Type B pancreatic cell (in vitro differentiated cells): ENCODE results near the gene KRT8. TPM values are rescaled to one million over a fixed set of nuclear protein-coding genes. Genes with fewer than 3 reads are reported as not detected.
A peak's percentile ranks its signal among the peaks of the same experiment; 100 is the strongest.

Experiments
- DNase-seq: peaks from one replicate; pipeline ENCODE4 v3.0.0; 2021; ENCODE audit warnings: mixed read lengths; ENCODE audit not compliant: unreplicated experiment; ENCODE audit errors: extremely low spot score
- H3K27ac Mint-ChIP-seq: 2 replicates; pipeline ENCODE4 v1.8.0; 2021; ENCODE audit warnings: mild to moderate bottlenecking, mixed read lengths
- H3K27me3 Mint-ChIP-seq: 2 replicates; pipeline ENCODE4 v1.8.0; 2021; ENCODE audit warnings: mixed read lengths
- H3K36me3 Mint-ChIP-seq: 2 replicates; pipeline ENCODE4 v1.8.0; 2021; ENCODE audit warnings: mixed read lengths
- H3K4me1 Mint-ChIP-seq: one replicate; pipeline ENCODE4 v1.8.0; 2021; ENCODE audit warnings: mixed read lengths; ENCODE audit not compliant: unreplicated experiment
- H3K4me3 Mint-ChIP-seq: 2 replicates; pipeline ENCODE4 v1.8.0; 2021; ENCODE audit warnings: mild to moderate bottlenecking, mixed read lengths
- H3K9me3 Mint-ChIP-seq: 2 replicates; pipeline ENCODE4 v1.8.0; 2021; ENCODE audit warnings: mixed read lengths
- total RNA-seq: library from RNA; stranded (reverse); gene quantifications from 2 replicates; pipeline ENCODE4 v1.2.1, GENCODE V29; 2021; ENCODE audit warnings: low replicate concordance
- TF ChIP-seq, protein P1 (sequence below): fragments of 200-600 bp; sonication (generic); conservative IDR thresholded peaks from 2 replicates; pipeline ENCODE4 v1.5.0; 2021; ENCODE audit warnings: antibody characterized with exemption, mild to moderate bottlenecking

KRT8 gene
- total RNA-seq, 1 donor from 2014 or later = 768 TPM

DNA sequence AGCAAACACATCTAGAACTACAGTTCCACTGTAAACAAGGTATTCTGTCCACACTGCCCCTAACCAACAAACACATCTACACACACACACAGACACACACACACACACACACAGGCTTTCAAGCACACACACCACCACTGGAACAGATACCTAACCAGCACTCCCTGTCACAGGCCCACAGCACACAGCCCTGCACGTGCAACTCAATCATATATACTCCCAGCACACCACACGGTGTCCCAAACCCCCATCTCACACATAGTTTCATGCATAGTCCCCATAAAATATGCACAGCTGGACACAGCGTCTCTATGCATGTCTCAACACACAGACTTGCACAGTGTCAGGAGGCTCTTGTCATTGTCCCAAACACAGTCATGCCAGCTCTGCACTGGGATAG lies 27.6 kb downstream of the KRT8 start:
- Mint-ChIP-seq H3K27me3 (peaks cover 25% of the 10 kb centered on the region), H3K4me3 (peak overlapping the region; percentile 65), H3K9me3 (no peaks in the 10 kb centered on the region), H3K27ac (peak overlapping the region; percentile 82), H3K4me1 (peaks cover 40% of the 10 kb centered on the region), H3K36me3 (no peaks in the 10 kb centered on the region)
- no peak for DNase-seq
- TF ChIP-seq, protein P1, sequence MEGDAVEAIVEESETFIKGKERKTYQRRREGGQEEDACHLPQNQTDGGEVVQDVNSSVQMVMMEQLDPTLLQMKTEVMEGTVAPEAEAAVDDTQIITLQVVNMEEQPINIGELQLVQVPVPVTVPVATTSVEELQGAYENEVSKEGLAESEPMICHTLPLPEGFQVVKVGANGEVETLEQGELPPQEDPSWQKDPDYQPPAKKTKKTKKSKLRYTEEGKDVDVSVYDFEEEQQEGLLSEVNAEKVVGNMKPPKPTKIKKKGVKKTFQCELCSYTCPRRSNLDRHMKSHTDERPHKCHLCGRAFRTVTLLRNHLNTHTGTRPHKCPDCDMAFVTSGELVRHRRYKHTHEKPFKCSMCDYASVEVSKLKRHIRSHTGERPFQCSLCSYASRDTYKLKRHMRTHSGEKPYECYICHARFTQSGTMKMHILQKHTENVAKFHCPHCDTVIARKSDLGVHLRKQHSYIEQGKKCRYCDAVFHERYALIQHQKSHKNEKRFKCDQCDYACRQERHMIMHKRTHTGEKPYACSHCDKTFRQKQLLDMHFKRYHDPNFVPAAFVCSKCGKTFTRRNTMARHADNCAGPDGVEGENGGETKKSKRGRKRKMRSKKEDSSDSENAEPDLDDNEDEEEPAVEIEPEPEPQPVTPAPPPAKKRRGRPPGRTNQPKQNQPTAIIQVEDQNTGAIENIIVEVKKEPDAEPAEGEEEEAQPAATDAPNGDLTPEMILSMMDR = no peak

DNA sequence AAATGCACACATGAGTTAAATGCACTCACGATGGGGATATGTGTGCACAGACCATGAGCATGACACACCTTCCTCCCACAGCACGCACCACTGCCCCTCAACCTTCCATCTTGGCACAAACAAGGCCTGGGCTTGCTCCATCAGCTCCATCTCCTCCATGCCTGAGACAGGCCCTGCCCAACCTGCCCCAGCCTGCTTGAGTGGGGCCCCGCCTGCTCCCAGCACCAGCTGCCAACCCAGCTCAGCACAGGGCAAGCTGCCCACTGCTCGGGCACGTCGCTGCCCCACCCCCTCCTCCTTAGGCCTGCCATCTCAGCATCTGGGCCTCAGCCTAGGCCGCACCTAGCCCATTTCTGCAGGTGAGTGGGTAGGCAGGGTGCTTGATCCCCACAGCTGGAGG lies 28.5 kb downstream of the KRT8 start:
- Mint-ChIP-seq H3K9me3 (no peaks in the 10 kb centered on the region), H3K36me3 (no peaks in the 10 kb centered on the region), H3K4me1 (peaks cover 40% of the 10 kb centered on the region), H3K27me3 (peaks cover 25% of the 10 kb centered on the region), H3K4me3 (no peak overlapping the region), H3K27ac (peak overlapping the region; percentile 97)
- no peak for DNase-seq
- TF ChIP-seq, protein P1 = no peak

DNA sequence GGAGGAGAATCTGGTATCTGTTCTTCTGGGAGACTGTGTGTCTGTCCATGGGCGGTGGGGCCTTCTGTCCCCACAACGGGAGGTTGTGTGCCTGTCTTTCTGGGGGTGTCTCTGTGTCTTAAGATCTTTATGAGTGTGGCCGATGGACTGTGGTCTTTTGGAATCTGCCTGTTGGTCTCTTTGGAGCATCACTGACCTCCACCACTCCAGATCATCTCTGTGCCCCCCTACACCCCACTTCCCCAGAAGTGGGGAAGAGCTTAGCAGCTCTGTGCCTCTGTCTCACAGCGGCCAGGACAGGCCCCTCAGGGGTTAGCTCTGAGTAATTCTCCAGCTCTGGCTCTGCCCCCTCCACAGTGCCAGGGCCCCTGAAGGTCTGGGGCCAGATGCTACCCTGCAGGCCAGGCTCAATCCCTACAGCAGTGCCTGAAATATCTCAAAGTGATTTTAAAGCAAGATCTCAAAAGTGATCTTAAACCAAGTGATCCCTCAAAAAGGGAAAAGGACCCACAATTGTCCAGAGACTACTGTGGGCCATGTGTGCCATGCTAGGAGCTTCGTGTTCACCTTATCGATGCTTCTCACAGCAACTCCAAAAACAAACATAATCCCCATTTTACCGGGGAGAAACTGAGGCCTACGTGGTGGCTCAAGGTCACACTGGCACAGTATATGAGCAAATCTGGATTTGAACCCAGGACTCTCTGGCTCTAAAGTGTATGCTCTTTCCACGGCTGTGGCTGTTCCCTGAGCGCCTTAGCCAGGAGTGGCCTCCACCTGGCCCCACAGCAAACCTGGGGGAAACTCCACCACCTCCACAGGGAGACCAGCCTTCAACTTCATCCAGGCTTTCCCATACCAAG lies 30.1 kb downstream of the KRT8 start:
- TF ChIP-seq, protein P1 = no peak
- Mint-ChIP-seq H3K27me3 (peaks cover 20% of the 10 kb centered on the region), H3K4me1 (peaks cover 35% of the 10 kb centered on the region), H3K4me3 (peak overlapping the region; percentile 76), H3K9me3 (no peaks in the 10 kb centered on the region), H3K36me3 (no peaks in the 10 kb centered on the region), H3K27ac (peak overlapping the region; percentile 97)
- no peak for DNase-seq

DNA sequence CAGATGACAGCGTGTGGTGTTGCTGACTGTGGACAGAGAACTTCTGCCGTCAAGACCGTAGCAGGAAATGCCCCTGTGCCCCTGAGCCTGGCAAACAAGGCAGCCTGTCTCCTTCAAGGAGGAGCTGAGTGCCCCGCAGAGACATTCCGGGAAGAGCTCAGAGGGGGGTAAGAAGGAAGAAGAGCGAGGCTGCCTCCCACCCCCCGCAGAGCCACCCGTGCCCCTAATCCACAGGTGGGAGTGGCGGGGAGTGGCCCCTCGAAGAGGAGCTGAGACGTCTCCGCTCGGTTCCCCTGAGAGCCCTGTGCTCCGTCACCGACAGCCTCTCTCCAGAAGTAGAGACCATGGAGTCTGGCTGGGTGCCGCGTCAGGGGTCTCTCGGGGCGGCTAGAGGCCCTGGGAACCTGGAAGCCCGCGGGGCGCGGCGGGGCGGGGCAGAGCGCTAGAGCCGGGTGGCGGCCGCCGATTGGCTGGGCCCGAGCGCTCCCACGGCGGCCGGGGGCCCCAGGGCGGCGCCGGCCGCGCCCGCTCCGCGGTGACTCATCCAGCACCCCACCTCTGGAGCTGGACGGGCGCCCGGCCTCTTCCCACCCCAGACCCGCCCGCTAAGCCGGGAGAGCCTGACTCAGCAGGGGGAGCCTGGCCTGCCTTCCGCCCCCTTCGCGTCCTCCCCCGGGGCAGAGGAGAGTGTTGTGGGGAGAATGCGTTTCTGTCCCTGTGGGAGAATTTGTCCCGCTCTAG lies 30.9 kb downstream of the KRT8 start:
- no peaks in the 10 kb centered on the region for H3K36me3 Mint-ChIP-seq
- peaks cover 20% of the 10 kb centered on the region for H3K27me3 Mint-ChIP-seq
- H3K27ac Mint-ChIP-seq = peak overlapping the region; percentile 97
- H3K4me3 Mint-ChIP-seq = peak overlapping the region; percentile 76
- DNase-seq = no peak
- TF ChIP-seq, protein P1 = no peak
- H3K9me3 Mint-ChIP-seq = no peaks in the 10 kb centered on the region
- H3K4me1 Mint-ChIP-seq = peaks cover 34% of the 10 kb centered on the region

- TF ChIP-seq, protein P1 = no peak
- no peaks in the 10 kb centered on the region for H3K9me3 Mint-ChIP-seq
- H3K27ac Mint-ChIP-seq = peak overlapping the region; percentile 97
- H3K36me3 Mint-ChIP-seq = no peaks in the 10 kb centered on the region
- H3K27me3 Mint-ChIP-seq = peaks cover 20% of the 10 kb centered on the region
- no peak for DNase-seq
- peak overlapping the region; percentile 59 for H3K4me3 Mint-ChIP-seq
- H3K4me1 Mint-ChIP-seq = peaks cover 29% of the 10 kb centered on the region
These were observed 31.4 kb downstream of the KRT8 start for GRCh38 chr12:52873513-52873831.
